KBM-7 (cell line): Measurements from ENCODE around the gene ADIPOR2.

Experiments used
- DNase-seq: peaks from one replicate; pipeline ENCODE4 v3.0.0-alpha.2; 2015
- in situ Hi-C: fragments of 300-500 bp; cut with MboI; formaldehyde crosslinking; loops from 2 replicates; pipeline ENCODE4 v1.14.3; 2020; ENCODE audit warnings: low sequenced_read_pairs, low pct_unique_long_range_greater_than_20kb, mixed read lengths

The ADIPOR2 gene, protein sequence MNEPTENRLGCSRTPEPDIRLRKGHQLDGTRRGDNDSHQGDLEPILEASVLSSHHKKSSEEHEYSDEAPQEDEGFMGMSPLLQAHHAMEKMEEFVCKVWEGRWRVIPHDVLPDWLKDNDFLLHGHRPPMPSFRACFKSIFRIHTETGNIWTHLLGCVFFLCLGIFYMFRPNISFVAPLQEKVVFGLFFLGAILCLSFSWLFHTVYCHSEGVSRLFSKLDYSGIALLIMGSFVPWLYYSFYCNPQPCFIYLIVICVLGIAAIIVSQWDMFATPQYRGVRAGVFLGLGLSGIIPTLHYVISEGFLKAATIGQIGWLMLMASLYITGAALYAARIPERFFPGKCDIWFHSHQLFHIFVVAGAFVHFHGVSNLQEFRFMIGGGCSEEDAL

DNA sequence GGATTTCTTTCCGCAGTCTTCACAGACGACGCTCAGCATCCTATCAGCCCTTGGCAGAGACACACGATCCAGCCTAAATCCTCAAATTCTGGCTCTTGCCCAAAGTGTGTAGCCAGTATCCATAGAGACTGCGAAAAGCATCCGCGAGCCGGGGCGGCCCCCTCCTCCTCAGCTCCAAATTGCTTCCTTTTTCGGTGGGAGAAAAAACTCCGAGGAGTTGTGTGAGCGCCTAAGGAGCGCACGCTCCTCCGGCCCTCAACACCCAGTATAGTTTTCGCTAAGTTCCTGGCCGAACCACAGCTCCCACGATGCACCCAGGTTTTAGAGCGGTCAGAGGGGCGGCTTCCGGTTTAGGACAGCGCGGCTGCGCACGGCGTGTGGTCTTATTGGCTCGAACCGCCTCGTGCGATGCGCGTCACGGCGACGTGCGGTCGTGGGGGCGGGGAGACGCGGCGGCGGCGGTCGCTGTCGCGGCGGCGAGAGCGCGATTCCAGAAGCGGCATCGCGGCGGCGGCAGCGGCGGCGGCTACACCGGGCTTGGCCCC lies at the start of gene ADIPOR2:
ADIPOR2 (plus strand) TSS at position 493 of the 545 bp plus-strand sequence. CDS start 63,274 bp downstream, outside the sequence.
- peak; percentile 98 for DNase-seq
- in situ Hi-C loops = no loop called here

DNA sequence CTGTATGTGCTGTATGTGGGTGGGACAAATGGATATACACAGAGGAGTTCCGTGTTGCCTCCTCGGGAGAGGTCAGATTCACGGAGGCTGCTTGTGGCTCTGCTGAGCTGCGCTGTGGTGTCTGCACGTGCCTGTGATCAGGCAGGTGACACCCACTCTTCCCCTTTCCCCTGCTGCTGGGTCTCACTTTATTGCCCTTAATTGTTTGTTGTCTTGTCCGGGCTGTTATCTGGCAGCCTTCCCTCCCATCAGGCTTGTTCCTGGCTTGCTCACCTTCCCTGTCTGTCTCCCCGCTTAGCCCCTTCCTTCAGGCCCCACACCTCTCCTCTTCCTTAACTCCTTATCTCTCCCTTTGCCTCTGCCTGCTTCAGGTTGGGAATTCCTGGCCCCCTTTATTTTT lies 48.4 kb upstream of the ADIPOR2 start:
- in situ Hi-C loops = loop anchor here (10.0 kb wide), 1 partner anchor 142 kb away; no protein-coding TSS in a partner anchor
- no peak for DNase-seq

DNA sequence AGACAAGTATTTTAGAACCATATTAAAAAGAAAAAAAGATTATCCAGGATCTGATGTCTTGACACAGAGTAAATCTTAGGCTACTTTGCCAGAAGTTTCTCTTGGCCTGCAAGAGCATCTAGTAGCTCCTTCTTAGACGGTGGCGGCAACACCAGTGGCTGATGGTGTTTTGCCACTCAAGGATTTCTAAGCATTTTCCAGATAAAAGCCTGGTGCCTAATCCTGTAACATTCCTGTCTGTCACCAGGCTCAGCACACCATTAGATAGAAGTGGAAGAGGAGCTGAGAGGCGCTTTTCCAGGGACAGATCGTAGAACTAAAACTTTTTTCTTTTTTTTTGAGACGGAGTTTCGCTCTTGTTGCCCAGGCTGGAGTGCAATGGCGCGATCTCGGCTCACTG lies 47.8 kb upstream of the ADIPOR2 start:
- in situ Hi-C loops = loop anchor here (10.0 kb wide), 1 partner anchor 142 kb away; no protein-coding TSS in a partner anchor
- DNase-seq = no peak

DNA sequence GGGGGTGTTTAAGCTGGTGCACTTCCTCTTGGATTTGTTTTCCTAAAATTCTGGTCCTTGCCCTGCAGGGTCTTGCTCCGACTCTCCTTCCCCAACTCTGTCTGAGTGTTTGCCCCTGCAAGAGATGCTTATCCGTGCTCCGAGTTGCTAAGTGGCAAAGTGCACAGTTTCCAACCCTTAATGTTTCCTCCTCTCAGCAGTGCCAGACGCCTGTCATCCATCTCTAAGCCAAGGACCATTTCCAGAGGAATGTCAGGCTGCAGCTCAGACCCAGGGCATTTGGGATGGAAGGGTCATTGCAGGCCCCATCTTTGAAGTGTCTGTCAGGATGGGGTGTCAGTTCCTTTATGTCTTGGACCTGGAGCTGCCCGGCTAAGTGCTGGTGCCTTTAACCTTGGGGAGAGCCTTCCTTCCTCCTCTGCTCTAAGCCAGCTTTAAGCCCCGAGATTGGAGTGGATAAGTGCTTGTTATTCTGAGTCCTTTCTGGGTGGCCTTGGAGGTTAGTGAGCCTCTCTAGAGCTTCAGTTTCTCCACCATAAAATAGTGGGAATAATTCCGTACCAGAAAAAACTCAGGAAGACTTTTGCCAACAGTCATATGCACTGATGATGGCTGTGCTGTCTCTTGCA lies 46.9 kb upstream of the ADIPOR2 start:
- in situ Hi-C loops = loop anchor here (10.0 kb wide), 1 partner anchor 141 kb away; no protein-coding TSS in a partner anchor
- no peak for DNase-seq

DNA sequence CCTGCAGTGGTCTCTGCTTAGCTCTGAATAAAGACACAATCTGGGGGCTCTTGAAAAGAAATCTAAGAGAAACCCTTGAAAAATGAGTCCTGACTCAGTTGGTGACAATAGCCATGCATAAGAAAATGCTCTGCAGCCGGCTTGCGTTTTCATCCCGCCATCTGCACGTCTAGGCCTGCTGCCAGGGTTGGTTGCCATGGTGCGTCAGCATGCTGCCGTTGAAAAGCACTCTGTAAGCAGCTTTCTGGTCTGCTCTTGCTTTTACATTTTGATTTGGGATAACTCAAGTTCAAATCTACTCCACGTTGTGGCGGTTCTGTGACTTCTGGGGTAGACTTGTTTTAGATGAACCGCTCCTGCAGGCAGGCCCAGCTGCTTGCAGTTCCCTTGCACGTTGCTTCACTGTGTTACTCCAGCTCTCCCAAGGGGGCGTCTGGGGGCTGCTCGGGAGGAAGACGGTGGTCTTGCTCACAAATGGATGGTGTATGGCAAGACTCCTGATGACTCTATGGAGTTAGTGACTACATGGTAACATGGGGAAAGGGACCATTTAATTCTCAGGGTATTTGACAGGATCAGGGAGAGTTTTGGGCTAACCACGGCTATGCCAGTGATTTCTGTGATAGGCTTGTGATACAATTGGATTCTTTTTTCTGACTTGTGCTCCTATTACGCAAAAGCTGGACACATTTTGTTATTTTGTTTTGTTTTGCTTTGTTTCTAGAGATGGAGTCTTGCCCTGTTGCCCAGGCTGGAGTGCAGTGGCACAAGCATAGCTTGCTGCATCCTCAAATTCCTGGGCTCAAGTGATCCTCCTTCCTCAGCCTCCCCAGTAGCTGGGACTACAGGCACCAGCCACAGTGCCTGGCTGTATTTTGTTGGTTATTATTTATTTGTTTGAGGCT lies 46.1 kb upstream of the ADIPOR2 start:
- in situ Hi-C loops = loop anchor here (10.0 kb wide), 1 partner anchor 140 kb away; no protein-coding TSS in a partner anchor
- DNase-seq = no peak

DNA sequence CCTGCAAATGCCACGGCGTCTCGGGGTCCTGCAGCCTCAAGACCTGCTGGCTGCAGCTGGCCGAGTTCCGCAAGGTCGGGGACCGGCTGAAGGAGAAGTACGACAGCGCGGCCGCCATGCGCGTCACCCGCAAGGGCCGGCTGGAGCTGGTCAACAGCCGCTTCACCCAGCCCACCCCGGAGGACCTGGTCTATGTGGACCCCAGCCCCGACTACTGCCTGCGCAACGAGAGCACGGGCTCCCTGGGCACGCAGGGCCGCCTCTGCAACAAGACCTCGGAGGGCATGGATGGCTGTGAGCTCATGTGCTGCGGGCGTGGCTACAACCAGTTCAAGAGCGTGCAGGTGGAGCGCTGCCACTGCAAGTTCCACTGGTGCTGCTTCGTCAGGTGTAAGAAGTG lies 45.1 kb upstream of the ADIPOR2 start:
- in situ Hi-C loops = loop anchor here (10.0 kb wide), 1 partner anchor 139 kb away; no protein-coding TSS in a partner anchor
- no peak for DNase-seq

DNA sequence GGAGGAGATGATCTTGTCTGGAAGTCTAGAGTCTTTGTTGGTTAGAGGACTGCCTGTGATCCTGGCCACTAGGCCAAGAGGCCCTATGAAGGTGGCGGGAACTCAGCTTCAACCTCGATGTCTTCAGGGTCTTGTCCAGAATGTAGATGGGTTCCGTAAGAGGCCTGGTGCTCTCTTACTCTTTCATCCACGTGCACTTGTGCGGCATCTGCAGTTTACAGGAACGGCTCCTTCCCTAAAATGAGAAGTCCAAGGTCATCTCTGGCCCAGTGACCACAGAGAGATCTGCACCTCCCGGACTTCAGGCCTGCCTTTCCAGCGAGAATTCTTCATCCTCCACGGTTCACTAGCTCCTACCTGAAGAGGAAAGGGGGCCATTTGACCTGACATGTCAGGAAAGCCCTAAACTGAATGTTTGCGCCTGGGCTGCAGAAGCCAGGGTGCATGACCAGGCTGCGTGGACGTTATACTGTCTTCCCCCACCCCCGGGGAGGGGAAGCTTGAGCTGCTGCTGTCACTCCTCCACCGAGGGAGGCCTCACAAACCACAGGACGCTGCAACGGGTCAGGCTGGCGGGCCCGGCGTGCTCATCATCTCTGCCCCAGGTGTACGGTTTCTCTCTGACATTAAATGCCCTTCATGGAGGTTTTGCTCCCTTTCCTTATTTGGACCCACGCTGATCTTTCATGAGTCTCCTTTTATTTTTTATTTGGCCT lies 44.1 kb upstream of the ADIPOR2 start:
- in situ Hi-C loops = loop anchor here (10.0 kb wide), 1 partner anchor 138 kb away; no protein-coding TSS in a partner anchor
- DNase-seq = peak; percentile 37

DNA sequence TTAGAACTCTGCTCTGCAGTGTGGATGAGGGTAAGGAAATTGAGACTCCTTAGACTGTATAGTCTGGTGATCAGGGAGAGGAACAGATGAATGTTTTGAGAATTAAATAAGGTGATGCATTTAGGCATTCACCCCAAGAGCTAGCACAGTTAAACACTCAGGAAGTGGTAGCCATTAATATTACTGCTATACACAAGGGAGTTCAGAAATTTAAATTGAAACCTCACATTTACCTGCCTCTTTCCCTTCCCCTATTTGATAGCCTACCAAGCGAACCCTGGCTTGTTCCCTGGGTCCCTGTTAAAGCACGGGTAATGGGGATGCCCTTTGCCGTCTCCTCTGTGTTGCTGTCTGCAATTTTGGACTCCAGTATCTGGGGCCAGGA lies 43.6 kb upstream of the ADIPOR2 start:
- DNase-seq = no peak
- in situ Hi-C loops = loop anchor here (10.0 kb wide), 1 partner anchor 138 kb away; no protein-coding TSS in a partner anchor

DNA sequence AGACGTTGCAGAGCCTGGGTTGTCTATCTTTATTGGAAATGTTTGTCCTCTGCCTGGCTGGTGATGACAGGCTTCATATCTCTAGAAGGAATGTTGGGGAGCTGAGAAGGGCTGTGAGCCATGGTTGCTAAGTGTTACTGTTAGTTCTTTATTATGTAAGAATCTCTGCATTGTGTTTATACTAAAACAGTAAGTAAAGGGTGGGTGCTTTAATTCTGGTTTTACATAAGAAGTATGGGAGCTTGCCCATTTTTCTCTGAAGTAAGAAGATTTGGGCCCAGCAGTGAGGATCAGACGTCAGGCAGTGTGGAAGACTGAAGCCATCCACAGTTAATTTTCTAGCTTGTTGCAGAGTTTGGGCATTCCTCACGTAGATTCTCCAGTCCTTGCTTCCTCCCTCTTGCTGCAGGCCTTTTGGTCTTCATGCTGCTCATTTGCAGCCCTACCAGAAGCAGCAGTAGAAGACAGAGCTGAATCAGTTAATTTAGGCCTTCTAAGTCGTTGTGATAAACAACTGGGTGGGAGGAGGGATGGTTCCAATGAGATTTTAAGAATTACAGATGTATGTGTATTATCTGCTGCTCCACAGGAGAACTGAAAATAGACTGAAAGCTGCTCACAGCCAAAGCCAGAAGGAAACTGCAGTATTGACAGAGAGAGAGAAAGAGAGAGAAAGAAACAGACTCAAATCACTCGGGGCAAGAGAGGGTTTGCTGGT lies 40.5 kb upstream of the ADIPOR2 start:
- no peak for DNase-seq
- in situ Hi-C loops = loop anchor here (10.0 kb wide), 1 partner anchor 284 kb away; no protein-coding TSS in a partner anchor

DNA sequence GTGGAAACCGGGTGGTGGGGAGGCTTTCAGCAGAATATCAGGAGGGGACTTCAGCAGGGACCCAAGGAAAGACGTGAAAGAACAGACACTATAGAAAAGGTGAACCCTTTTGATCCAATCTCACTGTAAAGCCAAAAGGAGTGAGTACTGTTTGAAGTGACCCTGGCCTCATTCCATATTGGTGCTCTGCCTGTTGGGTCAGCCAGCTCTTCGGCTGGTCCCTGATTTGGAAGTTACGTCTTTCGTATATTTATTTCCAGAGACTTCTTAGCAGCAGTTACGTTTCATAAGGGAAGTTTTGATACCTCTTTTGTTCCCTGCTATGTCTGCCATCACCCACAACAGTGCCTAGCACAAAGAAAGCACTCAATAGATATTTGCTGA lies 39.9 kb upstream of the ADIPOR2 start:
- in situ Hi-C loops = loop anchor here (10.0 kb wide), 1 partner anchor 284 kb away; no protein-coding TSS in a partner anchor
- no peak for DNase-seq

DNA sequence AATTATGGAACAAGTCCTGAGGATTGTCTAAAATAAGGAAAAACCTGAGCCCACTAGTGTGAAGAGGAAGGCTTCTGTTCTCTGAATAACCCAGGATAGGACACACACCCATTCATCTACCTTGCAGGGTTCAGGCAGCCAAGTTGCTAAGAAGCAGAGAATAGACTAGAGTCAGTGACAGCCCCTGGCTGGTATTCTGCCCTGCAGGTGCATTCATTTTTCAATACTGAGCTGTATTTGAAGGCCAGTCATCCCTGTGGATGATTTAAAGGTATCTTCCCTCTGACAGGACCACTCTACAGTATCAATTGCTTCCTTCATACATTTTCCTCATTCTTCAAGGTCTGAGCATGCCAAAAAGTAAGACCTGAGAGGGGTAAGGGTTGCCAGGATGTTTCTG lies 38.9 kb upstream of the ADIPOR2 start:
- DNase-seq = no peak
- in situ Hi-C loops = loop anchor here (10.0 kb wide), 1 partner anchor 283 kb away; no protein-coding TSS in a partner anchor

DNA sequence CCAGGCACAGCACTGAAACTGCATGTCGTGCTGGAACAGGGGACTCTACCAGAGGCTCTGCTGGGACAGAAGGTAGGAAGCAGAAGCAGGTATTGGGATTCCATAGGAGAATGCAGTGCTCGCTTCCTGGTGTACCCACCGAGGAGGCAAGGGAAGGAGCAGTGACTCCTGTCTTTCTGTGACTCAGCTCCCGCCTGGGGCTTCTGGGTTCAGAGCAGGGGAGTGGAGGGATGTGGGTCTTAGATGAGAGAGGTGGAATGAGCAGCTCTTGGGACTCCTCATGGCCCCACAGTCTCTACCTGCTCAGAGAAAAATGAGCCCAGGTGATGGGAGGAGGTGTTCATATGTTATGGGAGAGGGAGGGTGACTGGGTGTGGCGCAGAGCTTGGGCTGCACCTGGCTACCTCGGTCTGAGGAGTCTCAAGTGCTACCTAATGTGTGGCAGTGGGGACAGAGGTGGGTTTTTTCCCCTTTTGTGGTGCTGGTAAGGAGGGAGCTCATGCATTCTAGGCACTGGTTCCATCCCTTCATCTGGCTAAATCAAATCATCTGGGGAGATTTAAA lies 35.6 kb upstream of the ADIPOR2 start:
- in situ Hi-C loops = loop anchor here (10.0 kb wide), 1 partner anchor 279 kb away; no protein-coding TSS in a partner anchor
- no peak for DNase-seq

DNA sequence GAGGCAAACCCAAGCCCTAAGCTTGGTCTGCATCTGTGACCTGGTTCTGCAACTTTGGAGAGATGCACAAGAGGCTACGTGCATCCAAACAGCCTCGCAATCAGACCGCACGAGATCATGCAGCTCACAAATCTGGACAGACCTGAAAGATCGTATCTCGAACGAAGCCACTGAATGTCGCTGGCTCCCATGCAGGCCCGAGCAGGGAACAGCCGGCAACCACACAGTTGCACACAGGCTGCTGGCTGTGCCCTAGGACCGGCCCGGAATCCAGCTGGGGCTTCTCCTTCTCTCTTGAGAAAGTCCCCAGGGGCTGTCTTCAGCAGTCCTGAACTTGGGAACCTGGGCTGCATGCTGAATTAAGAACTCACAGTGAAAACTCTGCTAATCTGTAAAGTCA lies 34.0 kb upstream of the ADIPOR2 start:
- in situ Hi-C loops = loop anchor here (10.0 kb wide), 1 partner anchor 278 kb away; no protein-coding TSS in a partner anchor

DNA sequence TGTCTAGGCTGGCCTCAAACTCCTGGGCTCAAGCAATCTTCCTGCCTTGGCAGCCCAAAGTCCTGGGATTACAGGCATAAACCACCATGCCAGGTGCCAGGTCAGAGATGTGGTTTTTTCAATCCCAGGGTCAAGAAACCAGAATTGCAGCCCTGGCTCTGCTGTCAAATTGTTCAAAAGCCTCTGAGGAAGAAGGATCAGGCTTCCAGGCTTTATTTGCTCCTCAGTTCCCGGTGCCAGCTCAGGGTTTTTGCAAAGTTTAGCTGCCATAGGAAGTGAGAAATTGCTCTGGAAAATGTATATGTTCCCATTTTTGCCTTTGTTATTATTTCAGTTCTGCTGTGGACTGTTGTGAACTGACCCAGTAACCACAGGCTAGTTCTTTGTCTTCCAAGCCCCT lies 33.2 kb upstream of the ADIPOR2 start:
- no peak for DNase-seq
- in situ Hi-C loops = loop anchor here (10.0 kb wide), 1 partner anchor 277 kb away; no protein-coding TSS in a partner anchor

More for the DNA sequence above, 34.0 kb upstream of the ADIPOR2 start:
- DNase-seq = no peak

DNA sequence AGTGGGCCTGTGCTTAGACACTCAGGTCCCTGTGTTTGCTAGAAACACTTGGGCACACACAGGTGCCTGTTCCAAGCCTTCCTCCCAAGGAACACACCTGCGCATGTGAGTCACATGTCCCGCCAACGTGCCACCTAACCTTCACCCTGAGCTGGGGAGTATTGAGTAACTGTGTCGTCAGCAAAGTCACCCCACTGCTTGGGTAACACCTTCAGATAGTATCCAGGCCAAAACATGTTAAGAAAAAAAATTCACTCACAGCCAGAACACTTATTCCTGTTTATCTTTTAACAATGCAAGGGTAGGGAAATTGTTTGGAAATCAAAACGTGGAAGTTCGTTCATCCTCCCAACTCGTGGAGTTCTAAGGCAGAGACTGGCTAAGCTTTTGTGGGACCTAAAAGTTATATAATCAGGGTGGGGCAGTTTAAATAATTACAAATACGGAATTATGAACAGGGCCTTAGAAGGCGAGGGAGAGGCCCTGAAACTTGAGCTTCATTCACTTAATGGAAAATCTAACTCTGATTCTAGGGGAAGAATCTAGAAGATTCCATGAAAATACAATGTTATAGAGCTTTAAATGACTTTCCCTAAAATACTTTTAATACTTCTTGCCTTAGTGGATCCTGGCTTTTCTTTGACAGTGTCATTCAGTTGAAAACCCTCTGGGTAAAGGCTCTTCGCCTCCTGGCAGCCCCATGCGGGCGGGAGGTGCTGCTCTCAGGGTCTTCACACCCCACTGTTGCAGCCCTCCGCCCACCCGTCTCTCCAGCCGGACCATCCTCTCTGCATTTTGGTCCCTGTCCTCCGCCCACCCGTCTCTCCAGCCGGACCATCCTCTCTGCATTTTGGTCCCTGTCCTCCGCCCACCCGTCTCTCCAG lies 30.3 kb upstream of the ADIPOR2 start:
- DNase-seq = no peak
- in situ Hi-C loops = no loop called here
